Putamen (tissue), 1 donor: ENCODE results near the gene TIMP1.

Experiments
- DNase-seq: peaks from one replicate; pipeline ENCODE4 v3.0.0-alpha.2; 2016; ENCODE audit warnings: low spot score

Gene TIMP1

GRCh38 chrX:47573341-47574075 lies 8.7 kb upstream of the TIMP1 start:
- no peak for DNase-seq

GRCh38 chrX:47574076-47574546 lies 8.1 kb upstream of the TIMP1 start:
- DNase-seq = no peak

- no peak for DNase-seq
Observed at GRCh38 chrX:47574547-47575301, 7.5 kb upstream of the TIMP1 start.

GRCh38 chrX:47576021-47576898 lies 6.0 kb upstream of the TIMP1 start:
- DNase-seq = no peak

DNA sequence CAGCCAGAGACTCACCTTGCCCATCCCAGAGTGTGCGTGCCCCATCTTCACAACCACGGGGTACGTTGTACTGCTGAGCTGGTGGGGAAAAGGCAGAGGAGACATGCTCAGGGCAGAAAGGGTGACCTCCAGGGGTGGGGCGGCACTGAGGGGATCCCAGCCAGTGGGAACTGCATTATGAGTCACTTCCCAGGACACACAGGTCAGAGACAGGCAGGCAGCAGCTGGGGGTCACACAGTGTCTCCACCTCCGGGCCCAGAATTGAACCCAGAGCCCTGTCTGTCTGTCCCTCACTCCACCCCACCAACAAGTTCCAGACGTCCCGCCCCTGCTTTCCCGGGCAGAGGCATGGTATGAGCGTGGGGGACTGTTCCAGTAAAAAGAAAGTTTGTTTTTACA lies 4.8 kb upstream of the TIMP1 start:
- no peak for DNase-seq

- no peak for DNase-seq
Observed at GRCh38 chrX:47577901-47578300, 4.3 kb upstream of the TIMP1 start.

DNA sequence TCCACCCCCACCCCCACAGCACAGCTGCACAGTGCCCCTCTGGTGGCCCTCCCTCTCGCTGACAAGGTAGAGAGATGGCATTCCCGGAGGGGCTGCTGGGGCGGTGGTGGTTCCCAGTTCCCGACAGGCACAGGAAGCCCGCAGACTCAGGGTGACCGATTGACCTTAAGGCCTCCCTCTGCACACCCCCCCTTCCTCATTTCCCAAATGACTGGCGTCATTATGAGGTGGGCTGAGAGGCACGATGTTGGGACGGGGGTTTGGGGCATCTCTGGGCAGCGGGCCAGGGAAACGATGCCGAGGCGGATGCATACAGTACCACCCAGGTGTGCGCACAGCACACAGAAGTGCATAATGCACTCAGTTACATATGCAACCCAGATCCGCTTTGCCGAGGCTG lies 3.5 kb upstream of the TIMP1 start:
- DNase-seq = no peak

GRCh38 chrX:47579537-47579936 lies 2.7 kb upstream of the TIMP1 start:
- DNase-seq = no peak

DNA sequence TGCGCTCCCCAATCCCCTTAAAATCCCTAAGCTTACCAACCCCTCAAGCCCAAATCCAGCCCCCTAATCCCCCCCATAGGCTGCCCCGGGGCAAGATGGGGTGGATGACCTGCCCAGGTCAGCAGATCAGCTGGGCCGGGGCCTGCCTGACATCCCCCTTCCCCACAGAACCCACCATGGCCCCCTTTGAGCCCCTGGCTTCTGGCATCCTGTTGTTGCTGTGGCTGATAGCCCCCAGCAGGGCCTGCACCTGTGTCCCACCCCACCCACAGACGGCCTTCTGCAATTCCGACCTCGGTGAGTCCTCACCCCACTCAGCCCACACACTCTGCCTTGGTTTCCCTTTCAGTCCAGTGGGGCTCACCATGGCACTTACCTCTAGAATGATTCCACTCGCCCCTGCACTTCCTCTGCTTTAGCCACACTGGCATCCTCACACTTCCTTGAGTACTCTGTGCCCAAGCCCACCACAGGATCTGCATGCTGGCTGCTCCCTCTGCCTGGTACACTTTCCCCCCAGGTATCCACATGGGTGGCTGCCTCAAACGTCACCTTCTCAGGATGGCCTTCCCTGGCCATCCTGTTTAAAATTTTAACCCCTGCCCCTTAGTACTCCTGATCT lies 1.1 kb downstream of the TIMP1 start:
- no peak for DNase-seq

- no peak for DNase-seq
Observed at GRCh38 chrX:47584714-47585113, 2.5 kb downstream of the TIMP1 start.

GRCh38 chrX:47585273-47585672 lies 3.0 kb downstream of the TIMP1 start:
- no peak for DNase-seq

DNA sequence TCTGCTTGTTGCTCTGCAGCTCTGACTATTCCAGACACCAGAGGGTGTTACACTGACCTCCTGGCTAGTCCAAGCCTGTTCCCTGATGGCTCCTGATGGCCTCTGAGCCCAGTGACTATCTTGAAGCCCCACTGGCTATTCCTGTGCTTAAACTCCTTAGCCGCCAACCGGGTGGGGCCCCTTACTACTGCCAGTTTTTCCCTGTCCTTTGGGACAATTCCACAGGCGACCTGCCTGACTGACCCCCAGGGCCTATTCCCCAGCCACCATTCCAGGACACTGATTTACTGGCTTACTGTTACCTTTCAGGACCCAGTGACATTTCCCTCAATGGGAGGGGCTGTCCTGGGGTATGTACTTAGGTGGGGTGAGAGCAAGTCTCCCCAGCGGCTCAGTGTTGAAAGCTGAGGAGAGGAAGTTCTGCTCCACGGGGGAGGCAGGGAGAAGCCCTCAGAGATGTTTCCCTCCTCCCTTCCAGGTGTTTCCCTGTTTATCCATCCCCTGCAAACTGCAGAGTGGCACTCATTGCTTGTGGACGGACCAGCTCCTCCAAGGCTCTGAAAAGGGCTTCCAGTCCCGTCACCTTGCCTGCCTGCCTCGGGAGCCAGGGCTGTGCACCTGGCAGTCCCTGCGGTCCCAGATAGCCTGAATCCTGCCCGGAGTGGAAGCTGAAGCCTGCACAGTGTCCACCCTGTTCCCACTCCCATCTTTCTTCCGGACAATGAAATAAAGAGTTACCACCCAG lies 4.0 kb downstream of the TIMP1 start:
- no peak for DNase-seq

GRCh38 chrX:47587091-47587891 lies 5.1 kb downstream of the TIMP1 start:
- DNase-seq = no peak

DNA sequence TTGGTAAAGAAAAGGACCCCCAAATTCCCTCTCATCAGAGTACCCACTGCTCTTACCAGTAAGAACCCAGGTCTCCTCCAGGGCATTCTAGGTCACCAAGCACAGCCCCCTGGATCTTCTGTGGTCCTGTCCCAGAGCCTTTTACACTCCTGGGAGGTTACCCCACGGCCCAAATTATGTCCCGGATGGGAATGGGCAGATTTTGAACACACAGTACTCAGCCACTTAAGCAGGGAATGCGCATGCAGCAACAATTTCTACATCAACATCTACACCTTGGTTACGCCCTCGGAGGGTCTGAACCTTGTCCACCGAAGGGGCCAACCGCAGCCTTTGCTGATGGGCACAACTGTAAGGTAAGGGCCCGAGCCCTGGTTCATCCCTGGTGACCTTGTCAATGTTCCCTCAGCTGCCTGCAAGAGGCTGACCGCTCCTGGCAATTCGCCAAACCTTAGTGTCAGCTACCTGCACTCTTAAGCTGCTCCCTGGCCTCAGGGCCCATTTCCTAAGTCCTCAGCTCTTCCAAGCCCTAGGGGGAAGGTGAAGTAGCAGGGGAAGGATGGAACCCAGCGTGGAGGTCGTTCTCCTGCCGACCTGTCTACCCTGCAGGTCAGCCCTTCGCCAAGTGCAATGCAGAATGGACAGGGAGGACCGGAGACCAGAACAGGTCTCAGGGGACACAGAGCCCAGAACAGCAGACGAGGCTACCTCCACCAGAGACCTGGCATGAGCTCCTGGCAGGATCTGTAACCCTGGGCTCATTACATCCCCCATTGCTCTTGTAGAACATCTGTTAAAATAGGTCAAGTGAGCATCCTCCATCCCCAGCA lies 5.9 kb downstream of the TIMP1 start:
- no peak for DNase-seq

DNA sequence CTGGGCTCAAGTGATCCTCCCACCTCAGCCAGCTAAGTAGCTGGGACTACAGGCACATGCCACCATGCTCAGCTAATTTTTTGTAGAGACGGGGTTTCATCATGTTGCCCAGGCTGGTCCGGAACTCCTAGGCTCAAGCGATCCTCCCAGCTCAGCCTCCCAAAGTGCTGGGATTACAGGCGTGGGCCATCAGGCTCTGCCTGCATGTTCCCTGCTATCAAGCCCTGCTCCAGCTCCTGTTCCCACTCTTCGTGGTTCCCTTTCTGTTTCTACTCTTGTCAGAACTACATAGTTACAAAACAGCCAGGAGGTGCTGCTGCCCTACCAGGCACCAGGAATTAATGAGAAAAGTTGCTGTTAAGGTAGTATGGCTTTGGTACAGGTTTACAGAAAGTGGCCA lies 8.7 kb downstream of the TIMP1 start:
- DNase-seq = no peak

DNA sequence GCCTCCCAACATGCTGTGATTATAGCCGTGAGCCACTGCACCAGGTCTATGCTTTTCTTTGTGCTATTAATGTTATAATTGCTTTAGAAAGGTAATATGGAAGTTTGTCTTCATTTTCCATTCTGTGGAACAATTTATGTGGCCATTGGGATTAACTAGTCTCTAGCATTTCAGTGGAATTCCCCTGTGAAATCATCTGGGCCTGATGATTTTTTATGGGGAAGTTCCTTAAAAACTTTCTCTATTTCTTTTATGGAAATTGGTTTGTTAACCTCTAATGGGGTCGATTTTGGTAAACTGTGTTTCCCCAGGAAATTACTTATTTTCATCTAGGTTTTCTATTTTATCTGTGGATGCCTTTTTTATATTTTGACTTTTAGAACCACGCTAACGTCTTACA lies 11.3 kb downstream of the TIMP1 start:
- DNase-seq = no peak

DNA sequence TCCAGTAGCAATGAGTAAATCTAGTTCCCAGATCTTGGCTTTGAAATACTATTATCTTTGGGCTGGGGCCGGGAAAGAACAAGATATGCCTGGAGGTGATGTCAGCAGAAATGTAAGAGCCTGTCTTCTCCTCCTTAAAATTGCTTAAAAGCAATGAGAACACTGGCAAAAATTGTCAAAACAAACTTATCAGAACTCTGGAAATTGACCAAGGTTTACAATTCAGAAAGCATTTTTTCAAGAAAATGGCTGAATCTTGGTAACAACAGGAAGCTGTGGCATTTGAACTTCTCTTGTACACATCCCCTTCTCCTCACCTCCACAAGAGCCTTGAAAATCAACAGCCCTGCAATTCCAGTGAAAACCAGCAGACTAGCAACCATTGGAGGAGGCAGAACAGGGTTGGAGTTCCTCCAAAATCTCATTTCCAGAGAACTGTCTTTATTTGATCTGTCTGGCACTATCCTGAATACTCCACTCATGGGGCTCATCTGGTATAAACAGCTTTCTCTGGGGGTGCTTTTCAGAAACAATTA lies 13.5 kb downstream of the TIMP1 start:
- no peak for DNase-seq

DNA sequence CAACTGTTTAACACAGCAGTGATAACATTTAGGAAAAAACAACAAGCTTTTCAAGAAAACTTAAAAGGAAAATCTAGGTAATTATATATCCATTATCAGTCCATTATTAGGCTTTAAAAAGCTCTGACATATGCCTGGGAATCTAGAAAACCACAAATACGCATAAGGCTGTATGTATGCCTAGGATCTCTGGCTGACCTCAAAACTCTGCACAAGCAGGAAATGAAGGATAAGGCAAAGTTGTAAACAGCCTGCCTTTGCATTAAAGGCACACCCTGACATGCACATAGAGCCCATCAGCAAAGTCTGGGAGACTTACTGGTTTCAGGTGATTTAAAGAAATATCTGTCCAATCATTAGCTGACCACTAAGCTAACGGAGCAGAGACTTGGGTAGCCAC lies 14.0 kb downstream of the TIMP1 start:
- no peak for DNase-seq

DNA sequence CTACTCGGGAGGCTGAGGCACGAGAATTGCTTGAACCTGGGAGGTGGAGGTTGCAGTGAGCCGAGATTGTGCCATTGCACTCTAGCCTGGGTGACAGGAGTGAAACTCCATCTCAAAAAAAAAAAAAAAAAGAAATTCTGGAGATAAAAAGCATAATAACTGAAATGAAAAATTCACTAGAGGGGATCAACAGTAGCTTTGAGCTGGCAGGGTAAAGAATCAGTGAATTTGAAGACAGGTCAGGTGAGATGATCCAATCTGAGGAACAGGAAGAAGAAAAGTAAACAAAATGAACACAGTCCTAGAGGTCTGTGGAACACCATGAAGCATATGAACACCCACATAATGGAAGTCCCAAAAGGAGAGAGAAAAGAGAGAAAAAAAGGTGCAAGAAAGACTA lies 15.0 kb downstream of the TIMP1 start:
- DNase-seq = no peak
